GM12864 (cell line): ENCODE data around the gene FCN2.

Experiments
- DNase-seq: peaks from one replicate; pipeline ENCODE4 v3.0.0-alpha.2; 2011; ENCODE audit warnings: low read depth
- H3K4me3 ChIP-seq: 2 replicates; pipeline ENCODE4 v1.5.1; 2011; ENCODE audit warnings: mild to moderate bottlenecking, low read depth, low read length, control low read depth
- CTCF ChIP-seq: IDR thresholded peaks from 2 replicates; pipeline ENCODE4 v1.5.1; 2011; ENCODE audit warnings: low read depth, mild to moderate bottlenecking, moderate library complexity, low read length, control low read depth, inconsistent platforms; ENCODE audit errors: missing control alignments

FCN2 gene

GRCh38 chr9:134913041-134913712 lies 32.6 kb downstream of the FCN2 start:
- H3K4me3 ChIP-seq = no peak overlapping the region
- no peak for TF ChIP-seq CTCF
- no peak for DNase-seq

DNA sequence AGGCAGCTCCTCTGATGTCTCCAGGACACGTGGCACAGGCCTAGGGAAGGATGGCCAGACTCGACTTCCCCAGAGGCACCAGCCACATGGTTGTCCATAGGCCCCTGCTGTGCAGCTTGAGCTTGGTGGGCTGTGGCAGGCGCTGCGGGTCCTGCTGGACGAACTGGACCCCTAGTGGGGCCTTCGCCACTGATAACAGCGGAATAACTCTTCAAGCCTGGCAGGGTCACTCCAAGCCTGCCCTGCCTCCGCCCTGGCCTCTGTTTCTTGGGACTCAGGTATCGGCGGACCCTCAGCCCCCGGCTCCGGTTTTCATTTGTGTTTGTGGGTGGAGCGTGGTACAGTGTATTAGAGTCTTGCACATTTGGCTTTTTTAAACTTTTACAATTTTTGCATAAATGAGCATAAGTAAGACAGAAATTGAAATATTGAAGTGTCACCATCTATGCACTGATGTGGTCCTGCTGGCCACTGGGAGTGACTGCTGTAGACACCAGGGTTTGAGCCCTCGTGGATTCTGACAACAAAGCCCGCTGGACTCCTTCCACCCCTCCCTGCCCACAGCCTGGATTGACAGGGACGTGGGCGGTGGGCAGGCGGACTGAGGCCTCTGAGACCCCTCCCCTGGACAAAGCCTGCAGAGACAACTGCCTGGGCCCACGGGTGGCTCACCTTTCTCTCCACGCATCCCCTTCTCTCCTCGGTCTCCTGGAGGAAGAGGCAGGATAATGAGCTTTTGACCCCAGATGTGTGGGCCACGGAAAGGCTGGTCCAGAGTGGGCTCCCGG lies 33.3 kb downstream of the FCN2 start:
- no peak for TF ChIP-seq CTCF
- H3K4me3 ChIP-seq = no peak overlapping the region
- no peak for DNase-seq

DNA sequence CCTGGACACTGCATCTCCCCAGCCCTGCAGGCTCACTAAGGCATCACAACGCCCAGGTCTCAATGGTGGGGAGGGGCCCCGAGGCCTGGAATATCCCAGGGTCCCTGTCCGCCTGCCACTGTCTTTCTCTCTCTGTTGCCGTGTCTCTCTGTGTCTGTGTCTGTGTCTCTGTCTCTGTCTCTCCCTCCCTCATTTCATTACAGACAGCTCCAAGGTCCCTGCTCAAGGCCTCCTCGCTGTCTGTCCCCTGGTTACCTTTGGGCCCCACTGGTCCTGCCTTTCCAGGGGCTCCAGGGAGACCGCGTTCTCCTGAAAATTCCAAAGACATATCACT lies 33.9 kb downstream of the FCN2 start:
- DNase-seq = no peak
- H3K4me3 ChIP-seq = no peak overlapping the region
- no peak for TF ChIP-seq CTCF

GRCh38 chr9:134915046-134915985 lies 34.7 kb downstream of the FCN2 start:
- DNase-seq = no peak
- H3K4me3 ChIP-seq = no peak overlapping the region
- TF ChIP-seq CTCF = no peak

- H3K4me3 ChIP-seq = no peak overlapping the region
- DNase-seq = no peak
- no peak for TF ChIP-seq CTCF
These were observed 35.6 kb downstream of the FCN2 start for GRCh38 chr9:134916161-134916665.

- no peak for TF ChIP-seq CTCF
- DNase-seq = no peak
- no peak within 1 kb of the TSS for H3K4me3 ChIP-seq
These were observed 37.1 kb downstream of the FCN2 start, which contains the start of gene FCN1 for GRCh38 chr9:134917431-134918373. Gene FCN1, minus strand, starts transcription at chr9:134917912. Its CDS starts 41 bp downstream, at chr9:134917871.
